Measurements from ENCODE around the gene SHROOM3. TPM values are rescaled to one million over a fixed set of nuclear protein-coding genes. Genes with fewer than 3 reads are reported as not detected.

SHROOM3 gene
- total and polyA plus RNA-seq, 8 donors = 6.1 to 212 (median 77.6) TPM

DNA sequence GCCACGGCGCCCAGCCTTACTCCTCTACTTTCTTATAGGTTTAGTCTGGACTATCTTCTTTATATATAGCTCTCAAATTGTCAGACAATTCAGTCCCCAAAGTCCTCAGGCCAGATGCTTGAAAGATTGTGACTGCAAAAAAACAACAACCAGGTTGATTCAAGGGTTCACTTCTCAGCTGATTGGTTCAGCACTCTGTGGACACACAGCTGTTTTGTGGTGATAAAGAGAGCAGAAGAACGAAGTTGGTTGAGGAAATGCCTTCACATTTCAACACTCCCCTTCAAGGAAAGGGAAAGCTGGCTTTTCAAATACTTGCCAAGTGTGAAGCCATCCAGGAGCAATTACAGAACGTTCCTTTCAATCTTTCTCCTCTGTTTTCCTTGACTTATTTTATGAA, 166.8 kb downstream of the SHROOM3 start:
- TF ChIP-seq POLR2AphosphoS5 (IDR thresholded peaks at IDR 0.05) (peak in 2 of 3 donors; percentile 77 to 87), POLR2A (IDR thresholded peaks at IDR 0.05) (no peak)
- intact Hi-C loops (cut with DNase I; ENCODE audit: low total_unique reads) = no loop called here
- 40 to 46% (median 45%) methylated on average over 4 of the region's 4 CpGs for WGBS, 5 donors
- Histone ChIP-seq H3K36me3 (no peaks in the 10 kb centered on the region), H3K4me1 (peaks cover 15 to 74% (median 42%) of the 10 kb centered on the region in 4 donors), H3K27ac (peak overlapping the region; percentile 76 to 89 (median 85)), H3K9me3 (no peaks in the 10 kb centered on the region), H3K27me3 (no peaks in the 10 kb centered on the region), H3K4me3 (no peak overlapping the region)
- peak in 1 of 2 donors; percentile 47 for DNase-seq

DNA sequence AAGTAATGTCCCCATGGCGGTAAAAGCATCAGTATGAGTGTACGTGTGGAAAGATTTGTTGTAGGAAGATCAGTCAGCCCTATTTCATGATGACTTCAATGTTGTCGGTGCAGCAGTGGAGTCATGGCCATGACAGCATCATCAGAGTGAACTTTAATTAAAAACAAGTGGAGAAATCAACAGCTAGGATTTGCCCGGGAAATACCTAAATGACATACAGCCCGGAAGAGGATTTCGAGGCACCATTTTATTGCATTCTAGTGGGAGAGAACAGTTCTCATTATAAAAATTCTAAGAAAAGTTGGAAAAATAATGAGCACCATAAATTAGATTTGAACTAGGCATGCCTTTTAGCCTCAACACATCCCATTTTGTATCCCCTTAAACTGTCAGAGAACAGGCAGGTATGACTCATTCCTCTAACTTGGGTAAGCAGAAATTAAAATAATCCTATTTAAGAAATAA, 170.1 kb downstream of the SHROOM3 start:
- Histone ChIP-seq H3K9me3 (no peaks in the 10 kb centered on the region), H3K27me3 (no peaks in the 10 kb centered on the region), H3K4me3 (no peak overlapping the region), H3K4me1 (peaks cover 12 to 74% (median 35%) of the 10 kb centered on the region in 4 donors), H3K36me3 (no peaks in the 10 kb centered on the region), H3K27ac (peak overlapping the region in 1 of 5 donors; percentile 89)
- DNase-seq = no peak
- 87 to 95% (median 89%) methylated on average over 6 of the region's 6 CpGs for WGBS, 5 donors
- TF ChIP-seq EP300 (IDR thresholded peaks at IDR 0.05) = no peak
- TF ChIP-seq POLR2AphosphoS5 (IDR thresholded peaks at IDR 0.05) = no peak
- TF ChIP-seq, protein P1, sequence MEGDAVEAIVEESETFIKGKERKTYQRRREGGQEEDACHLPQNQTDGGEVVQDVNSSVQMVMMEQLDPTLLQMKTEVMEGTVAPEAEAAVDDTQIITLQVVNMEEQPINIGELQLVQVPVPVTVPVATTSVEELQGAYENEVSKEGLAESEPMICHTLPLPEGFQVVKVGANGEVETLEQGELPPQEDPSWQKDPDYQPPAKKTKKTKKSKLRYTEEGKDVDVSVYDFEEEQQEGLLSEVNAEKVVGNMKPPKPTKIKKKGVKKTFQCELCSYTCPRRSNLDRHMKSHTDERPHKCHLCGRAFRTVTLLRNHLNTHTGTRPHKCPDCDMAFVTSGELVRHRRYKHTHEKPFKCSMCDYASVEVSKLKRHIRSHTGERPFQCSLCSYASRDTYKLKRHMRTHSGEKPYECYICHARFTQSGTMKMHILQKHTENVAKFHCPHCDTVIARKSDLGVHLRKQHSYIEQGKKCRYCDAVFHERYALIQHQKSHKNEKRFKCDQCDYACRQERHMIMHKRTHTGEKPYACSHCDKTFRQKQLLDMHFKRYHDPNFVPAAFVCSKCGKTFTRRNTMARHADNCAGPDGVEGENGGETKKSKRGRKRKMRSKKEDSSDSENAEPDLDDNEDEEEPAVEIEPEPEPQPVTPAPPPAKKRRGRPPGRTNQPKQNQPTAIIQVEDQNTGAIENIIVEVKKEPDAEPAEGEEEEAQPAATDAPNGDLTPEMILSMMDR (IDR thresholded peaks at IDR 0.05) = no peak
- no peak for TF ChIP-seq POLR2A (IDR thresholded peaks at IDR 0.05)
- intact Hi-C loops (cut with DNase I; ENCODE audit: low total_unique reads) = no loop called here

DNA sequence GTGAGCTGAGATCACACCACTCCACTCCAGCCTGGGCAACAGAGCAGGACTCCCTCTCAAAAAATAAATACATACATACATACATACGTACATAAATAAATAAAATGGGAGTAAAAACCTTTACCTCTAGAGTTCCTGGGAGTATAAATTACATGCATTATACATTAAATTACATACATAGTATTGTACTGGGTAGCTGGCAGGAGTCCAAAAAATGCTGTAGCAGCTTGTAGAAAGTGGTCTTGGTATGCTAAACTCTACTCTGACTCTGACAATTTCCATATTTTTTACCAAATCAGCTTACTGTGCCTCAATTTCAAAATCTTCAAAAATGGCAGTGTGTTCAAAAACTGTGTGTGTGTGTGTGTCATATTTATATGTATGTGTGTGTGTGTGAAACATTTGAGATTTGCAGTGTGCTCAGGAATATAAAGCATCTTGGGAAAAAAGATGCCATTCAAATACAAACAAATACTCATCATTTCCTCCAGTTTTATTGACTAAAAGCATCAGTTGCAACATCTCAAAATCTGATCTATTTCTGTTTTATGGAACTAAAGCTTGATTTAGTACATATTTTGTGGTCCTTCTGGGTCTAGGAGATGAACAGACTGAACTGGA, 171.7 kb downstream of the SHROOM3 start:
- Histone ChIP-seq H3K27ac (peak overlapping the region; percentile 21 to 50 (median 37)), H3K9me3 (no peaks in the 10 kb centered on the region), H3K27me3 (no peaks in the 10 kb centered on the region), H3K4me1 (peaks cover 6 to 77% (median 35%) of the 10 kb centered on the region in 4 donors), H3K4me3 (no peak overlapping the region), H3K36me3 (no peaks in the 10 kb centered on the region)
- 19 to 95% (median 90%) methylated on average over 1 of the region's 1 CpG for WGBS, 5 donors
- intact Hi-C loops (cut with DNase I; ENCODE audit: low total_unique reads) = no loop called here
- peak in 1 of 2 donors; percentile 53 for DNase-seq
- no peak for TF ChIP-seq EP300 (IDR thresholded peaks at IDR 0.05)
- no peak for TF ChIP-seq POLR2AphosphoS5 (IDR thresholded peaks at IDR 0.05)
- TF ChIP-seq, protein P1 (IDR thresholded peaks at IDR 0.05) = no peak
- no peak for TF ChIP-seq POLR2A (IDR thresholded peaks at IDR 0.05)

DNA sequence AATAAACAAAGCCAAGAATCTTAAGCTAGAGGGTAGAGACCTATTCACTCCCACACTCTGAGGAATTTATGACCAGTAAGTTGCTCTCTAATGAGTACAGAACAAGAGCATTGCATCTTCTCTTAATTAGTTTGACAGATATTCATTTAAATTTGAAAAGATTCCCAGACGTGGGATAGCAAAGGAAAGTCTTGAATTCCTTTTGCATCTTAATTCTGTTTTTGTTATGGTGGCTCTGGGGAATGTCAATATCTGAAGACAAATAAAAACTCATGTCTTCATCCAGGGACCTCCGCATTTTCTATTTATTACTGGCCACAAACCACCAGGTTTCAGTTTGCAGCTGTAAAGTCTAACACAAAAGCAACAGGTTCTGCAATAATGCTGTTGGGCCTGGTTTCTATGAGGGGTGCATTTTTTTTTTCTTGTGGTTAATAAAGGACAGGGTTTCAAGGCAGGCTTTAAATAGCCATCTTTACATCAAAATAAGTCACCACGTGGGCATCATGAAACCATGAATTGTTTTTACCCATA, 172.3 kb downstream of the SHROOM3 start:
- H3K27ac ChIP-seq = peak overlapping the region in 4 of 5 donors; percentile 21 to 50 (median 40)
- WGBS, 5 donors = 36 to 64% (median 55%) methylated on average over 3 of the region's 3 CpGs
- intact Hi-C loops (cut with DNase I; ENCODE audit: low total_unique reads) = no loop called here

More for the DNA sequence above, 172.3 kb downstream of the SHROOM3 start:
- H3K4me1 ChIP-seq = peaks cover 6 to 78% (median 35%) of the 10 kb centered on the region in 4 donors
- H3K36me3 ChIP-seq = no peaks in the 10 kb centered on the region
- H3K4me3 ChIP-seq = no peak overlapping the region
- DNase-seq = no peak
- TF ChIP-seq POLR2A (IDR thresholded peaks at IDR 0.05) = no peak
- no peak for TF ChIP-seq POLR2AphosphoS5 (IDR thresholded peaks at IDR 0.05)
- TF ChIP-seq EP300 (IDR thresholded peaks at IDR 0.05) = no peak
- TF ChIP-seq, protein P1 (IDR thresholded peaks at IDR 0.05) = no peak
- no peaks in the 10 kb centered on the region for H3K9me3 ChIP-seq
- H3K27me3 ChIP-seq = no peaks in the 10 kb centered on the region

All from stomach (tissue), 9 donors.